Urinary bladder (tissue), 4 donors: ENCODE measurements around the gene DUS1L. TPM values are rescaled to one million over a fixed set of nuclear protein-coding genes. Genes with fewer than 3 reads are reported as not detected.
A peak's percentile ranks its signal among the peaks of the same experiment; 100 is the strongest.

Experiments used
- DNase-seq: peaks from one replicate; pipeline ENCODE4 v3.0.0-alpha.2; 2015; ENCODE audit errors: extremely low spot score
- H3K27ac ChIP-seq: one replicate; pipeline ENCODE4 v1.5.1; 2013; ENCODE audit warnings: low read depth, mild to moderate bottlenecking, moderate library complexity
- H3K36me3 ChIP-seq: one replicate; pipeline ENCODE4 v1.6.1; 2013; ENCODE audit warnings: mild to moderate bottlenecking, moderate library complexity; ENCODE audit not compliant: insufficient read depth
- H3K4me1 ChIP-seq: one replicate; pipeline ENCODE4 v1.6.1; 2013; ENCODE audit warnings: mild to moderate bottlenecking, moderate library complexity; ENCODE audit not compliant: insufficient read depth
- H3K4me3 ChIP-seq: one replicate; pipeline ENCODE4 v1.5.1; 2013; ENCODE audit warnings: low read depth, low read length
- WGBS: extraction: QIAGEN DNeasy Blood & Tissue Kit; methylation state at CpG from one replicate; pipeline ENCODE4 v1.1.7; 2013; 5-methylcytosine and 5-hydroxymethylcytosine counted together
- polyA plus RNA-seq: library from polyadenylated mRNA; stranded (reverse); fragments of 200-250 nt; gene quantifications from one replicate; pipeline ENCODE4 v1.2.3, GENCODE V29; 2013
- total RNA-seq: library from RNA; depleted of rRNA; stranded (reverse); fragments of >200 nt; gene quantifications from one replicate; pipeline ENCODE4 v1.2.3, GENCODE V29; 2014
- donor health status: healthy with polysubstance abuse.
- donor health status: healthy.

DUS1L gene
- total and polyA plus RNA-seq, 2 donors: 24.5 to 67.5 TPM

DNA sequence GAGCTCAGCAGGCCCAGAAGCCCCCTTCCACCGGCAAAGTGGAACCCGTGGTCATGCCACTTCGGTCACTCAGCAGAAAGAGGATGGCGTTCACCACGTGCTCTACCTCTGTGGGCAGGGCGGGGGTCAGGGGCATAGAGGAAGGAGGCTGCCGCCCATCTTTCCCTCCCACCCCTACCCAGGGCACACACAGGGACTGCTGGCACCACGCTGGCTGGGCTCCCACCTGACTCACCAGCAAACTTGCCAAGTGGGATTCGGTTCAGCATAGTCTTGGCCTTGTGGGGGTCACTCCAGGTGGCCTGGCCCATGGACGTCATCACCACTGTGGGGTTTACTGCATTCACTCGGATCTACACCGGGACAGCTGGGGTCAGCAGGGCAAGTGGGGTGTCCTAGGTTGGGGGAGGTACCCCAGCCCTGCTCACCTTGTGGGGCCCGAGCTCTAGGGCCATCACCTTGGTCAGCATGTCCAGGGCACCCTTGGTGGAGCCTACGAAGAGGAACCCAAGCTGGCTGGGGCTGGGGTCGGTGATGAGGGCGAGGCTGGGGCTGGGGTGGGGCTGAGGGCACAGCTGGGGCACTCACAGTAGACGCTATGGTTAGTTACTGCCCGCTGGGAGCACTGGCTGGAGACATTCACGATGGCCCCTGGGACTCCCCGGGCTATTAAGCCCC lies 29.5 kb downstream of the DUS1L start:
- H3K27ac ChIP-seq: no peak overlapping the region
- H3K4me1 ChIP-seq: no peaks in the 10 kb centered on the region
- WGBS: 90% methylated on average over 20 of the region's 20 CpGs
- H3K4me3 ChIP-seq: no peak overlapping the region
- no peak for DNase-seq
- H3K36me3 ChIP-seq: no peaks in the 10 kb centered on the region

DNA sequence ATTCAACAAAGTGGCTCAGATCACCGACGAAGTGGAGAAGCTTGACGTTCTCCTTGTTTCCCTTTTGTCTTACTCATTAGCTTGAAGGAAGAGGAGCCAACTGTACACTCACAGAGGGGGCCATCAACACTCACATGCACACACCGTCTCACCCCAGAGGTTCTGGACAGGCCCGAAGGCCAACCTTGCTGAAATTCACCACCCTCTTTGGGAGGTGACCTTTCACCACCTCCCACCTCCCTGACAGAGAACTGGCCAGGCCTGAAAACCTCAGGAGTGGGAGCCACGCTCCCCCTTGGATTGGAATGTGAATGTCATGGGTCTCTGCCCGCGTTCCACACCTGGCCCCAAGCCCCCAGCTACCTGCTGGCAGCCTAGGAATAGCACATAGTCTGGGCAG lies 30.1 kb downstream of the DUS1L start:
- no peak overlapping the region for H3K4me3 ChIP-seq
- no peak for DNase-seq
- no peaks in the 10 kb centered on the region for H3K36me3 ChIP-seq
- 95% methylated on average over 8 of the region's 8 CpGs for WGBS
- no peaks in the 10 kb centered on the region for H3K4me1 ChIP-seq
- H3K27ac ChIP-seq: no peak overlapping the region

DNA sequence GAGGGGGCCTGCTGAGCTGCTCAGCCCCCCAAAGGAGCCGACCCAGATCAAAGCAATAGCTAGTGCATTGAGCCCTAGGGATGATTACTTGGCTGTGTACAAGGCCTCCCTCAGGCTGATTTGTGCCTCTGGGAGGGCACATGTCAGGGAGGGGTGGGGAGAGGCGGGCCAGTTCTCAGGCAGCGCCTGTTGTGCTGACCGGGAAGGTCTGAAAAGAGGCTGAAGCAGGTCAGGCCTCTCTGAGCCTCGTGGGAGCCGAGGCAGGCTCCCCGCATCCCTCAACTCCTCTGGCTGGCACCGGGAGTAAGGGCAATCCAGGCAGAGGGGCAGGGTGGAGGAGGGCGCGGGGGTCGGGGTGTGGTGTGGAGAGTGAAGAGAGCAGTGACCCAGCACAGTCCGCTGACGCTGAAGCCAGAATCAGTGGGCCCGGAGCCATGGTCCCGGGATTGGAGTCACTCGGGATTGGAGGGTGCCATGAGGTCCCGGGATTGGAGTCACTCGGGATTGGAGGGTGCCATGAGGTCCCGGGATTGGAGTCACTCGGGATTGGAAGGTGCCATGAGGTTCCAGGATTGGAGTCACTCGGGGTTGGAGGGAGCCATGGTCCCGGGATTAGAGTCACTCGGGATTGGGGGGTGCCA lies 31.1 kb downstream of the DUS1L start:
- 81% methylated on average over 23 of the region's 23 CpGs for WGBS
- Histone ChIP-seq H3K4me3 (no peak overlapping the region), H3K4me1 (no peaks in the 10 kb centered on the region), H3K27ac (no peak overlapping the region), H3K36me3 (no peaks in the 10 kb centered on the region)
- no peak for DNase-seq

- DNase-seq: no peak
- no peak overlapping the region for H3K27ac ChIP-seq
- no peaks in the 10 kb centered on the region for H3K36me3 ChIP-seq
- no peaks in the 10 kb centered on the region for H3K4me1 ChIP-seq
- WGBS: 93% methylated on average over 38 of the region's 38 CpGs
- H3K4me3 ChIP-seq: no peak overlapping the region
These were observed 32.1 kb downstream of the DUS1L start for GRCh38 chr17:82033359-82034085.

GRCh38 chr17:82031885-82032627 lies 33.5 kb downstream of the DUS1L start:
- Histone ChIP-seq H3K27ac (no peak overlapping the region), H3K36me3 (no peaks in the 10 kb centered on the region), H3K4me3 (peak overlapping the region; percentile 42), H3K4me1 (no peaks in the 10 kb centered on the region)
- WGBS: 10% methylated on average over 59 of the region's 59 CpGs
- no peak for DNase-seq

GRCh38 chr17:82031303-82031884 lies 34.2 kb downstream of the DUS1L start, which contains the start of gene RAC3:
Gene RAC3 (plus strand): TSS chr17:82031678. CDS start chr17:82031762, 84 bp downstream.
- Histone ChIP-seq H3K27ac (no peak within 1 kb of the TSS), H3K4me1 (no peaks in the 10 kb centered on the region), H3K4me3 (peak within 1 kb of the TSS; percentile 42), H3K36me3 (no peaks in the 10 kb centered on the region)
- no peak for DNase-seq
- under 1% methylated on average over 79 of the region's 96 CpGs for WGBS

GRCh38 chr17:82030470-82031302 lies 34.9 kb downstream of the DUS1L start:
- Histone ChIP-seq H3K4me3 (peak overlapping the region; percentile 42), H3K4me1 (no peaks in the 10 kb centered on the region), H3K36me3 (no peaks in the 10 kb centered on the region), H3K27ac (no peak overlapping the region)
- 1% methylated on average over 94 of the region's 94 CpGs for WGBS
- no peak for DNase-seq

DNA sequence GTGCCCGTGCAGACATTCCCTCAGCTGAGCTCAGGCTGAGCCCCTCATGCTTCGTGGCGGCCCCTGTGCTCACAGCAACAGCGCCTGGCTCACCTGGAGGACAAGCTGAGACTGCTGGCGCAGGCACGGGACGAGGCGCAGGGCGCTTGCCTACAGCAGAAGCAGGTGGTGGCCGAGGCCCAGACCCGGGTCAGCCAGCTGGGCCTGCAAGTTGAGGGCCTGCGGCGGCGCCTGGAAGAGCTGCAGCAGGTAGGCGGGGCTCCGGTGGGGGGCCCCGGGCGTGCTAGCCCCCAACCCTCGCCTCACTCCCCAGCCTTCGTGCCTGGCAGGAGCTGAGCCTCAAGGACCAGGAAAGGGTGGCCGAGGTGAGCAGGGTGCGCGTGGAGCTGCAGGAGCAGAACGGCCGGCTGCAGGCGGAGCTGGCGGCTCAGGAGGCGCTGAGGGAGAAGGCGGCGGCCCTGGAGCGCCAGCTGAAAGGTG lies 35.6 kb downstream of the DUS1L start:
- H3K27ac ChIP-seq: no peak overlapping the region
- H3K4me1 ChIP-seq: no peaks in the 10 kb centered on the region
- DNase-seq: no peak
- no peak overlapping the region for H3K4me3 ChIP-seq
- no peaks in the 10 kb centered on the region for H3K36me3 ChIP-seq
- WGBS: 69% methylated on average over 31 of the region's 31 CpGs

GRCh38 chr17:82029391-82029790 lies 36.2 kb downstream of the DUS1L start:
- Histone ChIP-seq H3K4me3 (no peak overlapping the region), H3K4me1 (no peaks in the 10 kb centered on the region), H3K27ac (no peak overlapping the region), H3K36me3 (no peaks in the 10 kb centered on the region)
- 96% methylated on average over 16 of the region's 16 CpGs for WGBS
- no peak for DNase-seq

- no peak for DNase-seq
- H3K27ac ChIP-seq: no peak overlapping the region
- H3K4me3 ChIP-seq: no peak overlapping the region
- H3K4me1 ChIP-seq: no peaks in the 10 kb centered on the region
- H3K36me3 ChIP-seq: no peaks in the 10 kb centered on the region
- WGBS: 97% methylated on average over 9 of the region's 9 CpGs
These were observed 36.6 kb downstream of the DUS1L start for GRCh38 chr17:82028966-82029365.

DNA sequence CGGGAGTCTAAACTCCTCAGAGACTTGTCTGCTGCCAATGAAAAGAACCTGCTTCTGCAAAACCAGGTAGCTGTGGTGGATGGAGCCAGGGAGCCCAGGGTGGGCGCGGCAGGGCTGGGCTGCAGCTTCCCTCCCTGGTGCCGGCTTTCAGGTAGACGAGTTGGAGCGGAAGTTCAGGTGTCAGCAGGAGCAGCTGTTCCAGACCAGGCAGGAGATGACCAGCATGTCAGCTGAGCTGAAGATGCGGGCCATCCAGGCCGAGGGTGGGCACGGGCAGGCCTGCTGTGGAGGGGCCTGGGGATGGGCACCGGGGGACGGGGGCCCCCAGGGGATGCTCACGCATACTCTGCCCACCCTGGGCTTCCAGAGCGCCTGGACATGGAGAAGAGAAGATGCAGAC lies 37.4 kb downstream of the DUS1L start:
- no peak overlapping the region for H3K4me3 ChIP-seq
- WGBS: 97% methylated on average over 13 of the region's 13 CpGs
- DNase-seq: no peak
- H3K36me3 ChIP-seq: no peaks in the 10 kb centered on the region
- H3K27ac ChIP-seq: no peak overlapping the region
- no peaks in the 10 kb centered on the region for H3K4me1 ChIP-seq

DNA sequence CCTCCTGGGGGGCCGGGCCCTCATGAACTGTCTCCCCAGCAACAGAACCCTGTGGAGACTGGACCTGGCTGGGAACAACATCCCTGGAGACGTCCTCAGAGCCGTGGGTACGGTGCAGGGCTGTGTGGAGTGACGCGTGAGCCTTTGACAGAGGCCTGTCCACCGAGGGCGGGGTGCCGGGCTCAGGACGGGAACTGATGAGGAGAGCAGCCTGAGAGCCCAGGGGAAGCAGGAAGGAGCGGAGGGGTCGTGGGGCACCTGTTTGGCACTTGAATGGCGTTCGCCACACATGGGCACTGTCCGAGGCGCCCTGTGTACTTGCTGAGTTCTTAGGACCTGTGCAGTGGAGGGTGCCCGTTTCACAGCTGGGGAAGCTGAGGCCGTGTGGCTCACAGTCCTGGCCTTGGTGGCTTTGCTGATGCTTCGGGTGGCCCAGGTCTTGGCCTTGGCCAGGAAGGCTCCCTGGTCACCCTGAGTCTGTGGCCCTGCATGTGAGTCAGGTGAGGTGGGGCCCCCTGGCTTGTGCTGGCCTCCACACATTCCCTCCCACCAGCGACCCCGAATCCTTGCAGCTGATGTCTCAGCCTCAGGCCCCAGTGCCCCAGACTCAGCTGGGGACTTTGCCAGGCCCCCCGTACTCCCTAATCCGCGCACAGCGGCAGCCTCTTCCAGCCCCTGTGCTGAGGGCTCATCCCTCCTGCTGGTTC lies 40.0 kb downstream of the DUS1L start:
- Histone ChIP-seq H3K36me3 (no peaks in the 10 kb centered on the region), H3K27ac (no peak overlapping the region), H3K4me3 (no peak overlapping the region), H3K4me1 (no peaks in the 10 kb centered on the region)
- DNase-seq: no peak
- 93% methylated on average over 25 of the region's 25 CpGs for WGBS
